Neural cell (in vitro differentiated cells): ENCODE data around the gene HSF5.

Experiments used
- CTCF ChIP-seq: fragments of 450-650 bp; IDR thresholded peaks from 2 replicates; pipeline ENCODE4 v1.5.1; 2014; ENCODE audit warnings: antibody characterized with exemption, mild to moderate bottlenecking, moderate library complexity; ENCODE audit not compliant: poor library complexity, severe bottlenecking
- EP300 ChIP-seq: fragments of 450-650 bp; conservative IDR thresholded peaks from 2 replicates; pipeline ENCODE4 v1.6.1; 2014; ENCODE audit warnings: antibody characterized with exemption, mild to moderate bottlenecking, moderate library complexity; ENCODE audit not compliant: poor library complexity, severe bottlenecking
- EZH2 ChIP-seq: fragments of 200-600, 300-800 bp; shearing (Covaris generic), sonication (generic); IDR thresholded peaks from 2 replicates; pipeline ENCODE4 v1.6.1; 2014; ENCODE audit warnings: antibody characterized with exemption, low read length, borderline replicate concordance, mild to moderate bottlenecking; ENCODE audit not compliant: insufficient read depth, poor library complexity, severe bottlenecking
- MXI1 ChIP-seq: fragments of 450-650 bp; conservative IDR thresholded peaks from 2 replicates; pipeline ENCODE4 v1.6.1; 2014; ENCODE audit warnings: antibody characterized with exemption, mild to moderate bottlenecking; ENCODE audit not compliant: poor library complexity, severe bottlenecking
- POLR2AphosphoS5 ChIP-seq: IDR thresholded peaks from 2 replicates; pipeline ENCODE4 v1.6.1; 2012
- RAD21 ChIP-seq: fragments of 450-650 bp; conservative IDR thresholded peaks from 2 replicates; pipeline ENCODE4 v1.6.1; 2014; ENCODE audit warnings: antibody characterized with exemption, mild to moderate bottlenecking, moderate library complexity
- SMC3 ChIP-seq: fragments of 450-650 bp; conservative IDR thresholded peaks from 2 replicates; pipeline ENCODE4 v1.6.1; 2014; ENCODE audit warnings: antibody characterized with exemption, mild to moderate bottlenecking, moderate library complexity; ENCODE audit not compliant: poor library complexity
- TAF1 ChIP-seq: IDR thresholded peaks from 2 replicates; pipeline ENCODE4 v1.6.1; 2012; ENCODE audit warnings: low read depth
- TF ChIP-seq, protein P1 (sequence below): IDR thresholded peaks from 2 replicates; pipeline ENCODE4 v1.6.1; 2012; ENCODE audit warnings: borderline replicate concordance

DNA sequence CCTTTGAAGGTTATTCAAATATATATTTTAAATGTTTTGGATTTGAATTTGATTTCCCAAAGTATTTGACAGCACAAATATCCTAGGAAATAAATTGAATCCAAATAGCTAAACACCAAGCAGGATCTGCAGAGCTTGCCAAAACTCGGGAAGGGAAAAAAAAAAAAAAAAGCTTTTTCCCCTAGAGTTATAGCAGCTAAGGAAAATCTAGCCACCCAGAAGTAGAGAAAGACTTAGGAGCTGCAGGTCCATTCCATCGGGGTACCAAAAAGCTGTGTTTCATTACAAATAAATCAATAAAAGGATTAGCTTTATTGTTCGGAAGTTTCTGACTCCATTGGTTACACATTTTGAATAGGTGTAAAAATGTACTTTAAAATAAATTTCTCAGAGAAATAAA, 19.3 kb downstream of the HSF5 start:
- TF ChIP-seq TAF1 (no peak), EZH2 (no peak), POLR2AphosphoS5 (no peak), CTCF (no peak), EP300 (no peak), SMC3 (no peak), RAD21 (no peak), MXI1 (no peak)
- TF ChIP-seq, protein P1, sequence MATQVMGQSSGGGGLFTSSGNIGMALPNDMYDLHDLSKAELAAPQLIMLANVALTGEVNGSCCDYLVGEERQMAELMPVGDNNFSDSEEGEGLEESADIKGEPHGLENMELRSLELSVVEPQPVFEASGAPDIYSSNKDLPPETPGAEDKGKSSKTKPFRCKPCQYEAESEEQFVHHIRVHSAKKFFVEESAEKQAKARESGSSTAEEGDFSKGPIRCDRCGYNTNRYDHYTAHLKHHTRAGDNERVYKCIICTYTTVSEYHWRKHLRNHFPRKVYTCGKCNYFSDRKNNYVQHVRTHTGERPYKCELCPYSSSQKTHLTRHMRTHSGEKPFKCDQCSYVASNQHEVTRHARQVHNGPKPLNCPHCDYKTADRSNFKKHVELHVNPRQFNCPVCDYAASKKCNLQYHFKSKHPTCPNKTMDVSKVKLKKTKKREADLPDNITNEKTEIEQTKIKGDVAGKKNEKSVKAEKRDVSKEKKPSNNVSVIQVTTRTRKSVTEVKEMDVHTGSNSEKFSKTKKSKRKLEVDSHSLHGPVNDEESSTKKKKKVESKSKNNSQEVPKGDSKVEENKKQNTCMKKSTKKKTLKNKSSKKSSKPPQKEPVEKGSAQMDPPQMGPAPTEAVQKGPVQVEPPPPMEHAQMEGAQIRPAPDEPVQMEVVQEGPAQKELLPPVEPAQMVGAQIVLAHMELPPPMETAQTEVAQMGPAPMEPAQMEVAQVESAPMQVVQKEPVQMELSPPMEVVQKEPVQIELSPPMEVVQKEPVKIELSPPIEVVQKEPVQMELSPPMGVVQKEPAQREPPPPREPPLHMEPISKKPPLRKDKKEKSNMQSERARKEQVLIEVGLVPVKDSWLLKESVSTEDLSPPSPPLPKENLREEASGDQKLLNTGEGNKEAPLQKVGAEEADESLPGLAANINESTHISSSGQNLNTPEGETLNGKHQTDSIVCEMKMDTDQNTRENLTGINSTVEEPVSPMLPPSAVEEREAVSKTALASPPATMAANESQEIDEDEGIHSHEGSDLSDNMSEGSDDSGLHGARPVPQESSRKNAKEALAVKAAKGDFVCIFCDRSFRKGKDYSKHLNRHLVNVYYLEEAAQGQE: no peak
